Measurements from ENCODE around the gene HARS2. TPM values are rescaled to one million over a fixed set of nuclear protein-coding genes. Genes with fewer than 3 reads are reported as not detected.
A peak's percentile ranks its signal among the peaks of the same experiment; 100 is the strongest.

Gene HARS2
- total RNA-seq, 1 experiment from 2014 or later = 20.5 TPM

DNA sequence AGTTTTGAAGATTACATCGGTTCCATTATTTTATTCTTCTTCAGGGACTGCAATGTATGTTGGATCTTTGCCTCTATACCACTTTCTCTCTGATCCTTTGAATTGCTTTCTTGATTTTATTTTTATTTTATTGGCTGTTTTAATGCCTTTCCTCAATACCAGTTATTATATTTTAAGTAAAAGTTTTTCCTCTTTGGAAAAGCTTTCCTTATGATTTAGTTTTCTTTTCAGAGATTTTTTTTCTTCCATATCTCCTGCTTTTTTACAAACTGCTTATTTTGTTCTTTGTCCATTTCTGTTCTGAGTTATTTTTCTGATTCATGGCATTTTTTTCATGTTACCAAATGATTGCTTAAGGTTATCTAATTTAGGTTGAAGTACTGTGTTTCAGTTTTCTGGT, 20.5 kb downstream of the HARS2 start:
- H2AFZ ChIP-seq (ENCODE audit: low read length) = no peak overlapping the region
- peaks cover 0 to 5% (median 0%) of the 10 kb centered on the region in 3 experiments; a peak in 3 of 7 replicates for H3K36me3 Mint-ChIP-seq (ENCODE audit: insufficient read depth in 1 of 3, low read depth in 3 of 3)
- H3K14ac ChIP-seq (ENCODE audit: insufficient read depth, low read length) = no peak overlapping the region
- H3K79me2 ChIP-seq (ENCODE audit: insufficient read depth, low read length) = no peaks in the 10 kb centered on the region
- no peak for DNase-seq
- no peak overlapping the region for H3K27ac Mint-ChIP-seq
- no peak overlapping the region for H3T11ph ChIP-seq (ENCODE audit: low read length)
- H3K9me3 Mint-ChIP-seq = no peaks in the 10 kb centered on the region; a peak in 1 of 5 replicates
- no peak overlapping the region for H2BK20ac ChIP-seq (ENCODE audit: low read depth, low read length, poor library complexity, severe bottlenecking)
- no peak overlapping the region for H4K5ac ChIP-seq (ENCODE audit: insufficient read length, low read depth, low read length)
- H2BK120ac ChIP-seq (ENCODE audit: low read depth, low read length, poor library complexity, severe bottlenecking) = no peak overlapping the region
- no peak overlapping the region for H2AK5ac ChIP-seq (ENCODE audit: insufficient read length, low read length)
- WGBS (ENCODE audit: extremely low coverage, insufficient read length, low lambda C conversion rate) = no CpG with 5 or more reads among the region's 1 CpG
- no peak overlapping the region for H3K4ac ChIP-seq (ENCODE audit: low read depth, low read length)
- peak overlapping the region in 1 of 2 experiments; percentile 79; a peak in 1 of 5 replicates for H3K4me3 Mint-ChIP-seq
- H3K18ac ChIP-seq (ENCODE audit: insufficient read length, low read depth, low read length) = no peak overlapping the region
- H3K27ac ChIP-seq (ENCODE audit: insufficient read length, low read depth, low read length) = no peak overlapping the region
- H2BK12ac ChIP-seq (ENCODE audit: insufficient read length, low read depth, low read length) = no peak overlapping the region
- H2BK5ac ChIP-seq (ENCODE audit: insufficient read length, low read length) = no peak overlapping the region
- no peak overlapping the region for H2BK15ac ChIP-seq (ENCODE audit: low read depth, low read length)
- no peaks in the 10 kb centered on the region for H3K9me3 ChIP-seq (ENCODE audit: control insufficient read depth, low read depth, low read length)
- H3K27me3 Mint-ChIP-seq (ENCODE audit: low read depth) = peaks cover 6% of the 10 kb centered on the region
- TF ChIP-seq, protein P1, sequence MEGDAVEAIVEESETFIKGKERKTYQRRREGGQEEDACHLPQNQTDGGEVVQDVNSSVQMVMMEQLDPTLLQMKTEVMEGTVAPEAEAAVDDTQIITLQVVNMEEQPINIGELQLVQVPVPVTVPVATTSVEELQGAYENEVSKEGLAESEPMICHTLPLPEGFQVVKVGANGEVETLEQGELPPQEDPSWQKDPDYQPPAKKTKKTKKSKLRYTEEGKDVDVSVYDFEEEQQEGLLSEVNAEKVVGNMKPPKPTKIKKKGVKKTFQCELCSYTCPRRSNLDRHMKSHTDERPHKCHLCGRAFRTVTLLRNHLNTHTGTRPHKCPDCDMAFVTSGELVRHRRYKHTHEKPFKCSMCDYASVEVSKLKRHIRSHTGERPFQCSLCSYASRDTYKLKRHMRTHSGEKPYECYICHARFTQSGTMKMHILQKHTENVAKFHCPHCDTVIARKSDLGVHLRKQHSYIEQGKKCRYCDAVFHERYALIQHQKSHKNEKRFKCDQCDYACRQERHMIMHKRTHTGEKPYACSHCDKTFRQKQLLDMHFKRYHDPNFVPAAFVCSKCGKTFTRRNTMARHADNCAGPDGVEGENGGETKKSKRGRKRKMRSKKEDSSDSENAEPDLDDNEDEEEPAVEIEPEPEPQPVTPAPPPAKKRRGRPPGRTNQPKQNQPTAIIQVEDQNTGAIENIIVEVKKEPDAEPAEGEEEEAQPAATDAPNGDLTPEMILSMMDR (conservative IDR thresholded peaks at IDR 0.05) = no peak
- H3K4me1 ChIP-seq (ENCODE audit: insufficient read depth, low read length) = no peaks in the 10 kb centered on the region
- H3K23me2 ChIP-seq (ENCODE audit: insufficient read length, low read depth, low read length, poor library complexity, severe bottlenecking) = peaks cover 2% of the 10 kb centered on the region
- no peak overlapping the region for H3K4me2 ChIP-seq (ENCODE audit: insufficient read depth, insufficient read length, low read length)
- no peak overlapping the region for H4K91ac ChIP-seq (ENCODE audit: insufficient read length, low read depth, low read length)
- H4K20me1 ChIP-seq (ENCODE audit: control insufficient read depth, insufficient read depth, insufficient read length) = no peaks in the 10 kb centered on the region
- H3K4me1 Mint-ChIP-seq = peaks cover 6 to 12% of the 10 kb centered on the region in 2 experiments
- no peaks in the 10 kb centered on the region for H3K79me1 ChIP-seq (ENCODE audit: insufficient read depth, low read depth, low read length, poor library complexity, severe bottlenecking)
- H3K56ac ChIP-seq (ENCODE audit: insufficient read length, low read depth, low read length) = no peak overlapping the region
- no peaks in the 10 kb centered on the region for H3K27me3 ChIP-seq (ENCODE audit: insufficient read depth, low read length)
- H3K9ac ChIP-seq (ENCODE audit: extremely low read depth, insufficient read length, low read length) = no peak overlapping the region
- H4K8ac ChIP-seq (replicated peaks; ENCODE audit: insufficient read length, low read depth, low read length) = no peak overlapping the region
- H3K23ac ChIP-seq (ENCODE audit: insufficient read length, low read depth, low read length) = no peak overlapping the region

Data from H9 (cell line).